ENCODE data around the gene STAC3.

The STAC3 gene

GRCh38 chr12:57203201-57203600 is 47.8 kb downstream of the STAC3 start:
- Mint-ChIP-seq H3K9me3 (no peaks in the 10 kb centered on the region), H3K36me3 (no peaks in the 10 kb centered on the region), H3K4me3 (no peak overlapping the region), H3K27ac (no peak overlapping the region), H3K4me1 (no peaks in the 10 kb centered on the region)
- no peak for ATAC-seq
- DNase-seq (ENCODE audit: low spot score in 2 of 2) = no peak

GRCh38 chr12:57202321-57202720 is 48.7 kb downstream of the STAC3 start:
- ATAC-seq = no peak
- Mint-ChIP-seq H3K4me3 (no peak overlapping the region), H3K4me1 (no peaks in the 10 kb centered on the region), H3K27ac (no peak overlapping the region), H3K9me3 (no peaks in the 10 kb centered on the region), H3K36me3 (no peaks in the 10 kb centered on the region)
- no peak for DNase-seq (ENCODE audit: low spot score in 2 of 2)

- H3K4me1 Mint-ChIP-seq = no peaks in the 10 kb centered on the region
- no peak overlapping the region for H3K27ac Mint-ChIP-seq
- no peak overlapping the region for H3K4me3 Mint-ChIP-seq
- H3K36me3 Mint-ChIP-seq = no peaks in the 10 kb centered on the region
- no peak for ATAC-seq
- DNase-seq (ENCODE audit: low spot score in 2 of 2) = no peak
- H3K9me3 Mint-ChIP-seq = no peaks in the 10 kb centered on the region
Measured at GRCh38 chr12:57201631-57202030, 49.4 kb downstream of the STAC3 start.

GRCh38 chr12:57201219-57201618 is 49.8 kb downstream of the STAC3 start:
- no peak overlapping the region for H3K27ac Mint-ChIP-seq
- ATAC-seq (no peak), DNase-seq (ENCODE audit: low spot score in 2 of 2) (no peak)
- H3K4me3 Mint-ChIP-seq = no peak overlapping the region
- no peaks in the 10 kb centered on the region for H3K36me3 Mint-ChIP-seq
- no peaks in the 10 kb centered on the region for H3K9me3 Mint-ChIP-seq
- H3K4me1 Mint-ChIP-seq = peaks cover 4% of the 10 kb centered on the region

GRCh38 chr12:57200497-57200896 is 50.5 kb downstream of the STAC3 start:
- no peak for ATAC-seq
- Mint-ChIP-seq H3K36me3 (no peaks in the 10 kb centered on the region), H3K9me3 (no peaks in the 10 kb centered on the region), H3K27ac (no peak overlapping the region), H3K4me1 (peaks cover 6% of the 10 kb centered on the region), H3K4me3 (no peak overlapping the region)
- DNase-seq (ENCODE audit: low spot score in 2 of 2) = no peak

- Mint-ChIP-seq H3K4me3 (no peak overlapping the region), H3K27ac (no peak overlapping the region), H3K36me3 (no peaks in the 10 kb centered on the region), H3K9me3 (no peaks in the 10 kb centered on the region), H3K4me1 (peaks cover 6% of the 10 kb centered on the region)
- DNase-seq (ENCODE audit: low spot score in 2 of 2) = no peak
- ATAC-seq = no peak
Measured at GRCh38 chr12:57199191-57199590, 51.8 kb downstream of the STAC3 start.

GRCh38 chr12:57198329-57198728 is 52.7 kb downstream of the STAC3 start:
- Mint-ChIP-seq H3K9me3 (no peaks in the 10 kb centered on the region), H3K27ac (no peak overlapping the region), H3K4me3 (no peak overlapping the region), H3K36me3 (no peaks in the 10 kb centered on the region), H3K4me1 (peaks cover 6% of the 10 kb centered on the region)
- DNase-seq (ENCODE audit: low spot score in 2 of 2) = no peak
- ATAC-seq = no peak

GRCh38 chr12:57196956-57197355 is 54.0 kb downstream of the STAC3 start:
- ATAC-seq = no peak

GRCh38 chr12:57196439-57196838 is 54.5 kb downstream of the STAC3 start:
- H3K36me3 Mint-ChIP-seq = no peaks in the 10 kb centered on the region
- no peak overlapping the region for H3K4me3 Mint-ChIP-seq
- H3K4me1 Mint-ChIP-seq = peaks cover 6% of the 10 kb centered on the region
- no peak for ATAC-seq
- no peak for DNase-seq (ENCODE audit: low spot score in 2 of 2)
- no peaks in the 10 kb centered on the region for H3K9me3 Mint-ChIP-seq
- peak overlapping the region; percentile 50 for H3K27ac Mint-ChIP-seq

More at GRCh38 chr12:57196956-57197355, 54.0 kb downstream of the STAC3 start:
- H3K36me3 Mint-ChIP-seq = no peaks in the 10 kb centered on the region
- DNase-seq (ENCODE audit: low spot score in 2 of 2) = no peak
- no peaks in the 10 kb centered on the region for H3K9me3 Mint-ChIP-seq
- no peak overlapping the region for H3K4me3 Mint-ChIP-seq
- peaks cover 6% of the 10 kb centered on the region for H3K4me1 Mint-ChIP-seq
- H3K27ac Mint-ChIP-seq = no peak overlapping the region

GRCh38 chr12:57195611-57196371 is 55.2 kb downstream of the STAC3 start:
- Mint-ChIP-seq H3K27ac (peak overlapping the region; percentile 50), H3K4me3 (no peak overlapping the region), H3K4me1 (peaks cover 6% of the 10 kb centered on the region), H3K36me3 (no peaks in the 10 kb centered on the region), H3K9me3 (no peaks in the 10 kb centered on the region)
- no peak for DNase-seq (ENCODE audit: low spot score in 2 of 2)
- ATAC-seq = peak; percentile 44

GRCh38 chr12:57195186-57195585 is 55.8 kb downstream of the STAC3 start:
- Mint-ChIP-seq H3K27ac (no peak overlapping the region), H3K4me1 (peaks cover 6% of the 10 kb centered on the region), H3K36me3 (no peaks in the 10 kb centered on the region)

GRCh38 chr12:57194253-57194652 is 56.7 kb downstream of the STAC3 start:
- H3K36me3 Mint-ChIP-seq = no peaks in the 10 kb centered on the region
- H3K9me3 Mint-ChIP-seq = no peaks in the 10 kb centered on the region
- ATAC-seq = no peak
- H3K27ac Mint-ChIP-seq = no peak overlapping the region
- DNase-seq (ENCODE audit: low spot score in 2 of 2) = no peak
- peaks cover 6% of the 10 kb centered on the region for H3K4me1 Mint-ChIP-seq
- no peak overlapping the region for H3K4me3 Mint-ChIP-seq

More at GRCh38 chr12:57195186-57195585, 55.8 kb downstream of the STAC3 start:
- Mint-ChIP-seq H3K4me3 (no peak overlapping the region), H3K9me3 (no peaks in the 10 kb centered on the region)
- DNase-seq (ENCODE audit: low spot score in 2 of 2) = no peak
- no peak for ATAC-seq

- H3K4me3 Mint-ChIP-seq = no peak overlapping the region
- no peak overlapping the region for H3K27ac Mint-ChIP-seq
- H3K36me3 Mint-ChIP-seq = no peaks in the 10 kb centered on the region
Measured at GRCh38 chr12:57193706-57194245, 57.2 kb downstream of the STAC3 start.

More at GRCh38 chr12:57193706-57194245, 57.2 kb downstream of the STAC3 start:
- no peaks in the 10 kb centered on the region for H3K9me3 Mint-ChIP-seq
- DNase-seq (ENCODE audit: low spot score in 2 of 2) (no peak), ATAC-seq (no peak)
- H3K4me1 Mint-ChIP-seq = peaks cover 6% of the 10 kb centered on the region

Measured in stimulated activated effector memory CD8-positive, alpha-beta T cell treated with anti-CD3 and anti-CD28 coated beads, Interleukin-12 subunit alpha, Interleukin-12 subunit beta, amount 100 ng/mL, for 72 hours (primary cell).